AG09309 (cell line): ENCODE measurements around the gene PDIA6.
"Not testable (repeated sequence)": the region's sequence is repeated elsewhere in the genome, so short reads cannot be mapped to it uniquely, and the experiment has no call there.

Experiments
- DNase-seq: peaks from one replicate; pipeline ENCODE4 v3.0.0-alpha.2; 2010; ENCODE audit warnings: low read depth
- H3K4me3 ChIP-seq: 2 replicates; pipeline ENCODE4 v1.5.1; 2011; ENCODE audit warnings: mild to moderate bottlenecking, low read depth, low read length, moderate library complexity; ENCODE audit not compliant: control insufficient read depth
- TF ChIP-seq, protein P1 (sequence below): IDR thresholded peaks from 2 replicates; pipeline ENCODE4 v1.5.1; 2011; ENCODE audit warnings: mild to moderate bottlenecking, low read depth, low read length, inconsistent platforms; ENCODE audit not compliant: insufficient read depth, control insufficient read depth; ENCODE audit errors: missing control alignments

Gene PDIA6

DNA sequence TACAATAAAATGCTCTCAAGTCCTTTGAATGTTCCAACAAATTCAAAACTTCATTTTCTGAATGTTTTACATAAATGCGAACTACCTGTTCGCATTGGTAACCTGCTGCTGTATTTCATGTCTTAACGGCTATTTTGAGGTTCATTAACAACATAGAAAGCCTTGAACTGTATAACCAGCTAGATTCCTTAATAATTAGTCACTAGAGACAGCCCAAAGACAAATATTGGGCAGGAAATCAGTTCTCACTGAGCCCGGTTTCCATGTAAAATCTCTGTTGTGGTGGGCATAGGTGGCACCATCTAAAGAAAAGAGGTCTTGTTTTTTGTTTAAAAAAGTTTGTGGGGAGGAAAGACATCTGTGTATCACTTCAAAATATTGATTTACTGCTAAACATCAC, 29.2 kb downstream of the PDIA6 start:
- no peak for DNase-seq
- TF ChIP-seq, protein P1, sequence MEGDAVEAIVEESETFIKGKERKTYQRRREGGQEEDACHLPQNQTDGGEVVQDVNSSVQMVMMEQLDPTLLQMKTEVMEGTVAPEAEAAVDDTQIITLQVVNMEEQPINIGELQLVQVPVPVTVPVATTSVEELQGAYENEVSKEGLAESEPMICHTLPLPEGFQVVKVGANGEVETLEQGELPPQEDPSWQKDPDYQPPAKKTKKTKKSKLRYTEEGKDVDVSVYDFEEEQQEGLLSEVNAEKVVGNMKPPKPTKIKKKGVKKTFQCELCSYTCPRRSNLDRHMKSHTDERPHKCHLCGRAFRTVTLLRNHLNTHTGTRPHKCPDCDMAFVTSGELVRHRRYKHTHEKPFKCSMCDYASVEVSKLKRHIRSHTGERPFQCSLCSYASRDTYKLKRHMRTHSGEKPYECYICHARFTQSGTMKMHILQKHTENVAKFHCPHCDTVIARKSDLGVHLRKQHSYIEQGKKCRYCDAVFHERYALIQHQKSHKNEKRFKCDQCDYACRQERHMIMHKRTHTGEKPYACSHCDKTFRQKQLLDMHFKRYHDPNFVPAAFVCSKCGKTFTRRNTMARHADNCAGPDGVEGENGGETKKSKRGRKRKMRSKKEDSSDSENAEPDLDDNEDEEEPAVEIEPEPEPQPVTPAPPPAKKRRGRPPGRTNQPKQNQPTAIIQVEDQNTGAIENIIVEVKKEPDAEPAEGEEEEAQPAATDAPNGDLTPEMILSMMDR = no peak
- no peak overlapping the region for H3K4me3 ChIP-seq

DNA sequence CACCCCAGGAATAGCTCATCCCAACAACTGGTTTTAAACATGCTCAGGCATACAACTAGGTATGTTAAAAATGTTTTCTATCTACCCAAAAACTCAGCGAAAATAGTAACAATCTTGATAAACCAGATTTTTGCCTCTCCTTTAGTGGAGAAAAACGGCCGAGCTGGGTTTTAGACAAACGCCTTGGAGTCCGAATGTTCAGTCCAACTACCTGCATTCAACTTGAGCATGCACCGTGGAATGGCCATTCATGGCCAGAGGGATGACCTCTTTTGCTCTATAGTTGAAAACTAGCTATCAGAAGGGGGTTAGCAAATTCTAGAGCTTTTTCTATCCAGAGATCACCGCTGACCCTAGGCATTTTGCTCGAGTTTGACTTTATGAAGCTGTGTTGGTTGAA, 30.8 kb downstream of the PDIA6 start:
- TF ChIP-seq, protein P1 = no peak
- H3K4me3 ChIP-seq = no peak overlapping the region
- no peak for DNase-seq

DNA sequence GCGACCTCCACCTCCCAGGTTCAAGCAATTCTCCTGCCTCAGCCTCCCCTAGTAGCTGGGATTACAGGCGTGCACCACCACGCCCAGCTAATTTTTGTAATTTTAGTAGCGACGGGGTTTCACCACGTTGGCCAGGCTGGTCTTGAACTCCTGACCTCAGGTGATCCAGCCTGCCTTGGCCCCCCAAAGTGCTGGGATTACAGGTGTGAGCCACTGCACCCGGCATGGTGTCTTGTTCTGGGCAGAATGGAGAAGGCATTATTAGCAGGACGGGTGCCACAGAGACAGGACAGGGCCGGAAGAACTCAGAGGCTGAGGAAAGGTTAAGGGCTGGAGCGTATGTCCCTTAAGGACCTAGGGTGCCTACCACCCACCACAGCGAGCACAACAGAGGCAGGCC, 31.8 kb downstream of the PDIA6 start:
- not testable (repeated sequence) for DNase-seq, H3K4me3 ChIP-seq

DNA sequence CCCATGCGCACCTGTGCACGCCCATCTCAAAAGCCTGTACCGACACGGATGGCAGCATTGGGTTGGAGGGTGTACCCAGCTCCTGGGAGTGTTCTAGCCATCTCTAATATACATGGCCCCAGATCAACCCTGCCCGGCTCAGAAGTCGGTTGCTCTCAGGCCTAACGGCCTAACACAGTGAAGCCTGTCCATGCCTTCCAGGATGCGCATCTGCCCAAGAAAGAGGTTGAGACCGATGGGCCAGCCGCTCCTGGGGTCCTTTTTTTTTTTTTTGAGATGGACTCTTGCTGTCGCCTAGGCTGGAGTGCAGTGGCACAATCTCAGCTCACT, 32.1 kb downstream of the PDIA6 start:
- H3K4me3 ChIP-seq = no peak overlapping the region
- no peak for DNase-seq
- TF ChIP-seq, protein P1 = no peak

DNA sequence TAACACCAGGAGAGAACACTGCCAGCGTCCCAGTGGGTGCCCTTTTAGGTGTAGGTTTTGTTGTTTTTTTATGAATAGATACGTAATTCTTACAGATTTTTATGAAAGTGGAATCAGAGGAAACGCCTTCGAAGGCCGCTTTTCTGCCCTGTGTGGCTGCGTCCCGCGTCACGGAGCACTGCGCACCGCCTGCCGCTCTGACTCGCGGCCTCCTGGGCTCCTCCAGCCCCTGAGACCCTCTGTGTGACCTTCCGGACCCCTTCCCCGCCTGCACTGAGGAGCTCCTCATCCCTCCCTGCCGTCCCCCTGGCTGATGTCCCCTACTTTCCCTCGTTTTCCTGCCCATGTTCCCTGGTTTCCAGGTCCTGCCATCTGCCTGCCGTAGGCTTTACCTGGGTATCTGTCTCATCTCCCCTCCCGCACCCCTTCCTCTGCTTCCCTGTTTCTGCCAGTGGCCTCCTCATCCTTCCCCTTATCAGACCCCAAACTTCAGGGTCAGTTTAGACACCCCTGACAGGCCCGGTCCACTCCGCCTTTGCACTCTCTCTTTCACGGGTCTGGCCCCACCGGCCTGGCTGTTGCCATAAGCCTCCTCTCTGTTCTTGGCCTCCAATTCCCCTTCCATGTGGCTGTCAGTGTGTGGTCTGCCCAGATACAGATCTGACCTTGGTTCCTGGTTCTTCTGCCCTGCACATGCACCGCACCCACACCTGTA, 32.7 kb downstream of the PDIA6 start:
- H3K4me3 ChIP-seq = no peak overlapping the region
- no peak for DNase-seq
- TF ChIP-seq, protein P1 = no peak

DNA sequence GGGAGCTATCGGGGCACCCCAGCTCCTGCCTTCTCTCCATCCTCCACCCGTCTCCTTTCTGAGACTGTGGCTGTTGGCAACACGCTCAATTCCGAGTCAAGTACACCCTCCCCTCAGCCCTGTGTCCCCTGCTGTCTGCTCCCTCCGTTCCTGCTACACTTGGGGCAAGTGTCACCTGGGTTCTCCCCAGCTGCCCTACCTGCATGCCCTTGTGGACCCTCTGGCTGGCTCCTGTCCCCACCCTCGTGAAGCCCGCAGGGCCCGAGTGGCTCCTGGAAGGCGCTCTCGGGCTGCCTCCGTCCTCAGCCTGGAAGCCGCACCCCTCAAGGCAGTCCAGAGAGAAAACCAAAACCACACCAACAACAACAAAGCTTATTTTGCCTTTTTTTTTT, 33.9 kb downstream of the PDIA6 start:
- H3K4me3 ChIP-seq = no peak overlapping the region
- DNase-seq = no peak
- TF ChIP-seq, protein P1 = no peak

DNA sequence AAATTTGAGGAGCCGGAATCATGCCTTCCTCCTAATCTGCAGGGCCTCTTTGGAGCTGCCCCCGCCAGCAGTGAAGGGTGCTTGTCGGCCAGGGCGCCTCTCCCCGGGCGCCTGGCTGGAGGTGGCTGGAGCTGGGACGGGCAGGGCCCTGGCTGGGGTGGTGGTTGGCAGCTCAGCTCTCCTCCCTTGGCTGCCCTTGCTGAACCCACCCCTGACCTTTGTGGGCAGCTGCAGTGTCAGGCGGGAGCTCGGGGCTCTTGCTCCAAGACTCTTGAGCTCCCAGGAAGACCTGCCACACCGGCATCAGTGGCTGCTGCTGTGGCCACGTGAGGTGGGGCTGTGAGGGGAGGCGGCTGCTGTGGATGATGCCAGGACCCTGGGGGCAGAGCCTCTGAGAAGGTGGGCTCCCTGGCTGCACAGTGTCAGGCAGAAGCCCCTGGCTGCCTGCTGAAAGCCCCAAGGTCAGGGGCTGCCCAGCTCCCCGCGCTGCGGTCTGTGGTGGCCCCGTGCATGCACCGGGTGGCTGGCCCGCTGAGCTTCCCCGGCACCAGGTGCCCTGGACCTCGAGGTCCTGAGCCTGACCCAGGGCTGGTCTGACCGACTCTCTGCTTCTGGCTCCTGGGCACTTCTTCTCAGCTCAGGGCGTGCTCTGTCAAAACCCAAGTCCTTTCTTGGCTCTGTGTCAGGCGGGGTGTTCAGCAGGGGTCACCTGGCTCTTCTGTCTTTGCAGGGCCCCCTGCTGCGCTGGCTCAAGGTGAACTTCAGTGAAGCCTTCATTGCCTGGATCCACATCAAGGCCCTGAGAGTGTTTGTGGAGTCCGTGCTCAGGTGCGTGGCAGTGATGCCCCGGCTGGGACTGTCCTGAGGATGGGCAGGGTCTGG, 34.5 kb downstream of the PDIA6 start:
- TF ChIP-seq, protein P1 = no peak
- DNase-seq = no peak
- H3K4me3 ChIP-seq = no peak overlapping the region
